Gastrocnemius medialis (tissue), 4 donors: ENCODE data around the gene RALGAPB.

Source experiments
- POLR2A ChIP-seq, 2 donors: fragments of 450-650 bp; IDR thresholded peaks; one replicate each; pipeline ENCODE4 v1.6.1; 2017; ENCODE audit warnings: antibody characterized with exemption in 2 of 2, mild to moderate bottlenecking in 2 of 2, moderate library complexity in 2 of 2
- TF ChIP-seq, protein P1 (sequence below), 5 experiments: fragments of 450-650 bp in 3 of 5; fragments of 200-600 bp in 2 of 5; sonication (generic) in 2 of 5; IDR thresholded peaks in 4 of 5; conservative IDR thresholded peaks in 1 of 5; 1 replicate in 4 of 5; 2 replicates in 1 of 5; pipeline ENCODE4 v1.5.1; 2016 to 2019; ENCODE audit warnings: antibody characterized with exemption in 5 of 5, mild to moderate bottlenecking in 3 of 5, moderate library complexity in 3 of 5

GRCh38 chr20:38573413-38573812 lies 100.8 kb downstream of the RALGAPB start:
- TF ChIP-seq, protein P1, sequence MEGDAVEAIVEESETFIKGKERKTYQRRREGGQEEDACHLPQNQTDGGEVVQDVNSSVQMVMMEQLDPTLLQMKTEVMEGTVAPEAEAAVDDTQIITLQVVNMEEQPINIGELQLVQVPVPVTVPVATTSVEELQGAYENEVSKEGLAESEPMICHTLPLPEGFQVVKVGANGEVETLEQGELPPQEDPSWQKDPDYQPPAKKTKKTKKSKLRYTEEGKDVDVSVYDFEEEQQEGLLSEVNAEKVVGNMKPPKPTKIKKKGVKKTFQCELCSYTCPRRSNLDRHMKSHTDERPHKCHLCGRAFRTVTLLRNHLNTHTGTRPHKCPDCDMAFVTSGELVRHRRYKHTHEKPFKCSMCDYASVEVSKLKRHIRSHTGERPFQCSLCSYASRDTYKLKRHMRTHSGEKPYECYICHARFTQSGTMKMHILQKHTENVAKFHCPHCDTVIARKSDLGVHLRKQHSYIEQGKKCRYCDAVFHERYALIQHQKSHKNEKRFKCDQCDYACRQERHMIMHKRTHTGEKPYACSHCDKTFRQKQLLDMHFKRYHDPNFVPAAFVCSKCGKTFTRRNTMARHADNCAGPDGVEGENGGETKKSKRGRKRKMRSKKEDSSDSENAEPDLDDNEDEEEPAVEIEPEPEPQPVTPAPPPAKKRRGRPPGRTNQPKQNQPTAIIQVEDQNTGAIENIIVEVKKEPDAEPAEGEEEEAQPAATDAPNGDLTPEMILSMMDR (IDR thresholded peaks at IDR 0.05 in 4 of 5, conservative IDR thresholded peaks at IDR 0.05 in 1 of 5): no peak
- no peak for TF ChIP-seq POLR2A (IDR thresholded peaks at IDR 0.05)
